ENCODE data around the gene TMEM192.
"Not testable (repeated sequence)": the region's sequence is repeated elsewhere in the genome, so short reads cannot be mapped to it uniquely, and the experiment has no call there.

The TMEM192 gene

GRCh38 chr4:165096776-165097175, 15.9 kb downstream of the TMEM192 start:
- DNase-seq (ENCODE audit: low read depth, low spot score): peak; percentile 19
- H3K4me3 ChIP-seq (ENCODE audit: low read length): no peak overlapping the region

DNA sequence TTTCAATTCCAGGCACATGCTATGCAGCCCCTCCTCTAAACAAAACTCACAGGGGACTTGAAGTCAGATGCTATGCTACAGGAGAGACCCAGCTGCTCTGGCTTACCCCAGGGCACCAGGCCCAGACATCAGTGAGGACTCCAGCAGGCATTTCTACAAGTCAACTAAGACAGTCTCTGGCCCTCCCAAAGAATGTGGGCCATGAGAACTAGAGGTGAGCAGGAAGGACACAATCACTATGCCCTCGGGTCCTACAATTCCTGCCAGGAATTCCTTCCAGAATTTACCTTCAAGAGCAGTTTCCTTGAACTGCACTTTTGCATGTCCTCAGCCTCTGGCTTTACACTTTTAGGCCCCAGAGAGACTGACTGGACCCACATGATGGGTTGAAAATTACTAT, 17.4 kb downstream of the TMEM192 start:
- H3K4me3 ChIP-seq (ENCODE audit: low read length): no peak overlapping the region
- no peak for DNase-seq (ENCODE audit: low read depth, low spot score)

GRCh38 chr4:165094873-165095272, 17.8 kb downstream of the TMEM192 start:
- no peak for DNase-seq (ENCODE audit: low read depth, low spot score)
- no peak overlapping the region for H3K4me3 ChIP-seq (ENCODE audit: low read length)

GRCh38 chr4:165092187-165092586, 20.5 kb downstream of the TMEM192 start:
- not testable (repeated sequence) for DNase-seq (ENCODE audit: low read depth, low spot score)

DNA sequence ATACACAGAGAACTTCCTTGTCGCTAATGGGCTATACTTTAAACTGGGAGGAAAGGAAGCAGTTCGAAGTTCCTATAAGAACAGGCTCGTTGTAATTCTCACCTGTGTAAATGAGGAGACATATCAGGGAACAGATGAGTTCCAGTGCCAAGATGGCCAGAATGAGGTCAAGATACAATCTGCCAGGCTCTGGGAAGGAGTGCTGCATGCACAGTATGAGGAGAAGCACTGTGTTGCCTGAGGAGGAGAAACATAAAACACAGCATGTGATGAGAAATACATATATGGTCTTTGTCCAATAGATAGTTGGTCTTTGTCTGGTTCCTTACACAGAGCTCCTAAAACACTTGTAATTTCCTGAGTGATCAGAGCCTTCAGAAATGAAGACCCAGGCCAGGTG, 24.3 kb downstream of the TMEM192 start:
- DNase-seq (ENCODE audit: low read depth, low spot score): no peak
- H3K4me3 ChIP-seq (ENCODE audit: low read length): no peak overlapping the region

More at GRCh38 chr4:165092187-165092586, 20.5 kb downstream of the TMEM192 start:
- H3K4me3 ChIP-seq (ENCODE audit: low read length): not testable (repeated sequence)

DNA sequence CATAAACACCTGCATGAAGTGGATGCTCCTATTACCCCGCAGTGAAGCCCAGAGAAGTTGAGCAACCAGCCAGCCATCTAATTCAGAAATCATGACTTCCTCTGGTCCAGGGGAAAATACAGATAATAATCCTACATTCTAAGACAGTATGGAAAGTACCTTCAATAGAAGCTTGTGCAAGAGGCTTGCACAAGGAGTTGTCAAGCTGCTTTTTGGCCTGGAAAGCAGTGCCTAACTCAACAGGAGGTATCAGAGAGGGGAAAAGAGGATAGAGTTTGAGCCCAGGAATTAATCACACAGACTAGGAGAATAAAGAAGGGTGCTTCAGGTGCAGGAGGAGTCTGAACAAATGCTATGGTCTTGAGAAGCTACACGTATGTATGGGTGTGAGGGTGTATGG, 26.7 kb downstream of the TMEM192 start:
- no peak for DNase-seq (ENCODE audit: low read depth, low spot score)
- no peak overlapping the region for H3K4me3 ChIP-seq (ENCODE audit: low read length)

DNA sequence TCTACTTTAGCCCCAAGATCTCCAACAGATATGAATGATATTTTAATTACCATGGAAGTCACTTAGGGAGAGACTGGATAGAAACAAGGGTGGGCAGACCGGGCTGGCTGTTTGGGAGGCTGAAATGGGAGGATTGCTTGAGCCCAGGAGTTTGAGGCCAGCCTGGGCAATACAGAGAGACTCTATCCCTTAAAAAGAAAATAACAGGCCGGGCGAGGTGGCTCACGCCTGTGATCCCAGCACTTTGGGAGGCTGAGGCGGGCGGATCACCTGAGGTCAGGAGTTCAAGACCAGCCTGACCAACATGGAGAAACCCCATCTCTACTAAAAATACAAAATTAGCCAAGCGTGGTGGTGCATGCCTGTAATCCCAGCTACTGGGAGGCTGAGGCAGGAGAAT, 27.9 kb downstream of the TMEM192 start:
- not testable (repeated sequence) for DNase-seq (ENCODE audit: low read depth, low spot score); H3K4me3 ChIP-seq (ENCODE audit: low read length)

DNA sequence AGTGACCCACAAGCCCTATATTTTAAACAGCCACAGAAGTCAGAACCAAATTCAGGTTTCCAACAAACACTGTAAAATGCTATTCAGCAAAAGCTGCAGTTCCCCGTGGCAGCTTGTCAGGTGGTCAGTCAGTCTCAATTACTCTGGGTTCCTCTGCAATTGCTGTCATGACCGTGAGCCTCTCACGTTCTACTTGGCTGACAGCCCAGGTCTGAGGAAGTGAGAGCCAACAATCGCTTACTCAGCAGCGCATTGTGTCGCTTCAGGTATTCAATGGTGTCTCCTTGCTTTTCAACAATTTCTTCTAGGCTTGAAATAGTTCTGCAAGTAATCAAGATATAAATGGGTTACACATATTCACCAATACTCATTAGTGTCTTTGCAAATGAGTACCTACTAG, 33.2 kb downstream of the TMEM192 start:
- H3K4me3 ChIP-seq (ENCODE audit: low read length): no peak overlapping the region
- DNase-seq (ENCODE audit: low read depth, low spot score): no peak

- no peak for DNase-seq (ENCODE audit: low read depth, low spot score)
- H3K4me3 ChIP-seq (ENCODE audit: low read length): no peak overlapping the region
Observed at GRCh38 chr4:165077034-165077578, 35.6 kb downstream of the TMEM192 start.

GRCh38 chr4:165073346-165073745, 39.3 kb downstream of the TMEM192 start:
- not testable (repeated sequence) for H3K4me3 ChIP-seq (ENCODE audit: low read length); DNase-seq (ENCODE audit: low read depth, low spot score)

DNA sequence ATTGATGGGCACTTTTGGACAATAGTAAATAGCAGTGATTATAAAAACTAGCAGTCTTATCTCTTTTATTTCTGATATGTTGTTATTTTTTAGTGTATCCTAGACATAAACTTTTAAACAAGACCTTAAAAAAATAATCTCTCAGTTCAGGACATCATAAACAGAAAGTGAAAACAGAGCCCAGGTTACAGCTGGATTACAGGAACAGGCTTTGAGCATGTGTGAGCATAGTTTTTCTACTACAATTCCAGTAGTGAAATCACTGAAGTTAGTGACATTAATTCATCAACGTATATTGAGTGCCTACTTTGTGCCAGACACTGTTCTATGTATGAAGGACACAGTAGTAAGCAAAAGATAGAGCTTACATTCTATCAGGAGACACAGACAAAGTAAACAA, 42.1 kb downstream of the TMEM192 start:
- no peak overlapping the region for H3K4me3 ChIP-seq (ENCODE audit: low read length)
- DNase-seq (ENCODE audit: low read depth, low spot score): no peak

DNA sequence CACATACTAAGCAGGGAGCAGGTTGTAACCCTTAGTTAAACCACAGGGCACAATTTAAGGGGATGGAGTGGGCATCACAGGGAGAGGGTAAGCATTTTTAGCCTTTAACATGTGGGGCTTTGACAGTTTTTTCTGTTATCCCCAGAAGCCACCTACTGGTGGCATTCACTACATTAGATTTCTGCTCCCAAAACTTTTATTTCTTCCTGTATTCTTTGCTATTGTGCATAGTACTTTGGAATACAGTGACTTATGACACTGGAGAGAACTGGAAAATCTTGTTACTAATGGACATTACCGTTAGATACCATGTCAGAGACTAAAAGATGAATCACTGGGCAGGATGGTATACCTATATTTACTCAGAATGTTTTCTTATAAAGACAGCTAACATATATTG, 51.7 kb downstream of the TMEM192 start:
- no peak overlapping the region for H3K4me3 ChIP-seq (ENCODE audit: low read length)
- DNase-seq (ENCODE audit: low read depth, low spot score): no peak

GRCh38 chr4:165059386-165059785, 53.3 kb downstream of the TMEM192 start:
- DNase-seq (ENCODE audit: low read depth, low spot score): no peak
- H3K4me3 ChIP-seq (ENCODE audit: low read length): no peak overlapping the region

DNA sequence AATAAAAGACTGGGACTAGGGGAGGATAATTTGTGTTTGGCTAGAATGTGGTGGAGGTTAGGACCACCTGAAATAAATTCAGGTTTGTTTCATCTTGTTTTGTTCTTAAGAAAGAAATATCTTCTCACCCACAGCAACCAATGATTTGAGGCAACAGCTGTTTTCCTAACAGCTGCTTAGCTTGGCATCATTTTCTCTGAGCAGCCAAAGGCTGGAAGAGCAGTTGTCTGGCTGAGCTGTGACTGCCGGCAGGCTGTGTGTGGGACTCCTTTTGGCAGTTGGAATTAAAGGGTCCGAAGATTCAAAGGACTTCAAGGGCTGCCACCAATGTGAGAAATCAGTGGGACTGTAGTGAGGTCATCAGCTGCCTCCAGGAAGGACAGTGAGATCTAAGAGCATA, 54.0 kb downstream of the TMEM192 start:
- no peak for DNase-seq (ENCODE audit: low read depth, low spot score)
- no peak overlapping the region for H3K4me3 ChIP-seq (ENCODE audit: low read length)

DNA sequence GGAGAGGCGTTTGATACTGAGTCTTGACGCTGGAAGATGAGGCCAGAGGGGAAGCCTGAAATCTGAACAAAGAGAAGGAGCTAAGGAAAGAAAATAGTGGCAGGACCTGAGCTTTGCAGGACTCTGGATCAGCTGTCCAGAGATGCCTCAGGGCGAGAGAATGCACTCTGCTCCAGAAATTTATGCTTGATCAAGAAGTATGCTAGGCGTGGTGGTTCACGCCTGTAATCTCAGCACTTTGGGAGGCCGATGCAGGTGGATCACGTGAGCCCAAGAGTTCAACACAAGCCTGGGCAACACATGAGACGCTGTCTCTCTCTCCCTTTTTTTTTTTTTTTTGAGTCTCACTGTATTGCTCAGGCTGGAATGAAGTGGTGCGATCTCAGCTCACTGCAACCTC, 57.1 kb downstream of the TMEM192 start:
- no peak for DNase-seq (ENCODE audit: low read depth, low spot score)
- H3K4me3 ChIP-seq (ENCODE audit: low read length): no peak overlapping the region

DNA sequence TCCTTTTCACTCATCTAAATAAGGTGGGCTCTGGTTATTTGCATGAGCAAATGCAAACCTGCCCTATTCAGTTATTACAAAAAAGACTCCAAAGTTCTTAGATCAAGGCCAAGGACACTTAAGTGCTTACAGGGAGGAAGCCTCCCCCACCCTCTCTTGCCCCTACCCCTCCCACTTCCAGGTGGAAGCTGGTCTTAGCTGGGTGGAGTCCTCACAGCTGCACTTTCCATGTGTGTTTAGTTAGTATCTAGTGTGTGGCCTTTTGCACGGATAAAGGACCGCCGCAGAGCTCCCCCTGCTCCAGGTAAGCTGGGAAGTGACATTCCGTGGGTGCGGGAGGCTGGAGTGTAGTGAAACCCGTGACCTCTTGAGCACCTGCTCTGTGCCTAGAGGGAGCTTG, 59.0 kb downstream of the TMEM192 start, which contains the start of gene TRIM75:
TSS of gene TRIM75 (plus strand) at position 222 of the 400 bp plus-strand sequence. CDS start 5,282 bp downstream, outside the sequence.
- DNase-seq (ENCODE audit: low read depth, low spot score): no peak
- H3K4me3 ChIP-seq (ENCODE audit: low read length): no peak within 1 kb of the TSS

GRCh38 chr4:165052627-165053026, 60.0 kb downstream of the TMEM192 start:
- no peak overlapping the region for H3K4me3 ChIP-seq (ENCODE audit: low read length)
- no peak for DNase-seq (ENCODE audit: low read depth, low spot score)

GRCh38 chr4:165048170-165048569, 64.5 kb downstream of the TMEM192 start:
- DNase-seq (ENCODE audit: low read depth, low spot score): no peak
- H3K4me3 ChIP-seq (ENCODE audit: low read length): no peak overlapping the region

- no peak for DNase-seq (ENCODE audit: low read depth, low spot score)
- H3K4me3 ChIP-seq (ENCODE audit: low read length): no peak within 1 kb of the TSS
Observed at GRCh38 chr4:165031436-165032211, 81.0 kb downstream of the TMEM192 start, which contains the start of gene TRIM60. Gene TRIM60, plus strand, starts transcription at chr4:165031999. Its CDS starts 8,074 bp downstream, at chr4:165040073.

DNA sequence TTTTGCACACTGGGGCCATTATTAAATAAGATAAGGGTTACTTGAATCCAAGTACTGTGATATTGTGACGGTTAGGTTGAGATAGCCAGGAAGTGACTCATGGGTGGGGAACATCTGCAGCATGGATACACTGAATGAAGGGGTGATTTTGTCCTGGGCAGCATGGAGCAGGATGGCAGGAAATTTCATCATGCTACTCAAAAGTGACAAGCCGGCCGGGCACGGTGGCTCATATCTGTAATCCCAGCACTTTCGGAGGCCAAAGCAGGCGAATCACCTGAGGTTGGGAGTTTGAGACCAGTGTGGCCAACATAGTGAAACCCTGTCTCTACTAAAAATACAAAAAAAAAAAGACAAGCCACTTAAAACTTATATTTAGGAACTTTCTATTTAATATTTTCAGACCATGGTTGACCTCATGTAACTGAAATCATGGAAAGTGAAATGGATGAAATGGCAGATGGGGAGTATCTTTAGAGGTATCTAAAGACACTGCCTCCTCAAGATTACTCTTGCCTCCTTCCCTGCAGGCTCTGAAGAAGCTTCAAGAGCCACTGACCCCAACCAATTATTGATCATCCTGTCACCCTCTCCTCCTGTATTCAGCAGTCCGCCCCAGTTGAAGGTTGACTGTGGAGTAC, 84.8 kb downstream of the TMEM192 start:
- DNase-seq (ENCODE audit: low read depth, low spot score): no peak
- H3K4me3 ChIP-seq (ENCODE audit: low read length): no peak overlapping the region

Data from Jurkat, Clone E6-1 (cell line).